Gastrocnemius medialis (tissue), 4 donors: Measurements from ENCODE around the gene ZNF423. TPM values are rescaled to one million over a fixed set of nuclear protein-coding genes. Genes with fewer than 3 reads are reported as not detected.

Experiments
- ATAC-seq, 2 donors: fragments of 150-250 bp; one replicate each; pipeline ENCODE4 v1.9.1; 2016
- DNase-seq, 2 donors: peaks; one replicate each; pipeline ENCODE4 v3.0.0-alpha.2; 2019
- H3K27ac ChIP-seq, 4 donors: fragments of 200-600 bp; sonication (generic); 1 replicate in 1 of 4; 2 replicates in 3 of 4; pipeline ENCODE4 v1.5.1; 2016 to 2018; ENCODE audit warnings: mild to moderate bottlenecking in 2 of 4, moderate library complexity in 1 of 4
- H3K27me3 ChIP-seq, 3 donors: fragments of 200-600 bp; sonication (generic) in 2 of 3; 1 replicate in 1 of 3; 2 replicates in 2 of 3; pipeline versions ENCODE4 v1.5.1 to v1.6.0; 2016 to 2019; ENCODE audit warnings: mild to moderate bottlenecking in 1 of 3, moderate library complexity in 1 of 3
- H3K36me3 ChIP-seq, 2 donors: fragments of 200-600 bp; sonication (generic) in 1 of 2; one replicate each; pipeline ENCODE4 v1.5.1; 2017 to 2018
- H3K4me1 ChIP-seq, 2 donors: fragments of 200-600 bp; sonication (generic) in 1 of 2; one replicate each; pipeline ENCODE4 v1.5.1; 2016 to 2017; ENCODE audit warnings: mild to moderate bottlenecking in 2 of 2
- H3K4me3 ChIP-seq, 4 donors: fragments of 200-600 bp; sonication (generic) in 3 of 4; 1 replicate in 1 of 4; 2 replicates in 3 of 4; pipeline ENCODE4 v1.5.1; 2016 to 2019; ENCODE audit warnings: mild to moderate bottlenecking in 2 of 4
- H3K9me3 ChIP-seq, 3 donors: fragments of 200-600 bp; sonication (generic) in 2 of 3; 1 replicate in 1 of 3; 2 replicates in 2 of 3; pipeline ENCODE4 v1.5.1; 2016 to 2019
- CTCF ChIP-seq, 5 experiments: fragments of 450-650 bp in 3 of 5; fragments of 200-600 bp in 2 of 5; sonication (generic) in 2 of 5; IDR thresholded peaks in 4 of 5; conservative IDR thresholded peaks in 1 of 5; 1 replicate in 4 of 5; 2 replicates in 1 of 5; pipeline ENCODE4 v1.5.1; 2016 to 2019; ENCODE audit warnings: antibody characterized with exemption in 5 of 5, mild to moderate bottlenecking in 3 of 5, moderate library complexity in 3 of 5
- POLR2A ChIP-seq, 2 donors: fragments of 450-650 bp; IDR thresholded peaks; one replicate each; pipeline ENCODE4 v1.6.1; 2017; ENCODE audit warnings: antibody characterized with exemption in 2 of 2, mild to moderate bottlenecking in 2 of 2, moderate library complexity in 2 of 2
- in situ Hi-C, 4 donors: fragments of 200-750 bp; cut with MboI; loops; one replicate each; pipeline versions ENCODE4 v1.15.0 to v1.8.0; 2017; ENCODE audit warnings: low sequenced_read_pairs in 4 of 4
- intact Hi-C: fragments of 100-400 bp; cut with DNase I; formaldehyde crosslinking; loops from one replicate; pipeline ENCODE4 v1.15.1; 2023; ENCODE audit warnings: low total_unique reads
- total RNA-seq, 4 donors: library from RNA; depleted of rRNA; stranded (reverse); fragments of >200 nt; gene quantifications; one replicate each; pipeline versions ENCODE4 v1.1.0 to v1.2.3, GENCODE V29; 2016

The ZNF423 gene
- total RNA-seq, 4 donors from 2014 or later, result 8.4 to 15.8 (median 12.5) TPM

GRCh38 chr16:49519741-49520140 lies 336.2 kb downstream of the ZNF423 start:
- no peaks in the 10 kb centered on the region for H3K9me3 ChIP-seq
- H3K4me1 ChIP-seq, result peaks cover 11 to 16% of the 10 kb centered on the region in 2 donors
- H3K27me3 ChIP-seq, result no peaks in the 10 kb centered on the region
- DNase-seq (no peak), ATAC-seq (no peak)
- H3K4me3 ChIP-seq, result no peak overlapping the region
- in situ Hi-C loops (no loop called here), intact Hi-C loops (no loop called here)
- H3K36me3 ChIP-seq, result peaks cover 0 to 4% of the 10 kb centered on the region in 2 donors
- no peak overlapping the region for H3K27ac ChIP-seq
- no peak for TF ChIP-seq POLR2A (IDR thresholded peaks at IDR 0.05)
- no peak for TF ChIP-seq CTCF (IDR thresholded peaks at IDR 0.05 in 4 of 5, conservative IDR thresholded peaks at IDR 0.05 in 1 of 5)

DNA sequence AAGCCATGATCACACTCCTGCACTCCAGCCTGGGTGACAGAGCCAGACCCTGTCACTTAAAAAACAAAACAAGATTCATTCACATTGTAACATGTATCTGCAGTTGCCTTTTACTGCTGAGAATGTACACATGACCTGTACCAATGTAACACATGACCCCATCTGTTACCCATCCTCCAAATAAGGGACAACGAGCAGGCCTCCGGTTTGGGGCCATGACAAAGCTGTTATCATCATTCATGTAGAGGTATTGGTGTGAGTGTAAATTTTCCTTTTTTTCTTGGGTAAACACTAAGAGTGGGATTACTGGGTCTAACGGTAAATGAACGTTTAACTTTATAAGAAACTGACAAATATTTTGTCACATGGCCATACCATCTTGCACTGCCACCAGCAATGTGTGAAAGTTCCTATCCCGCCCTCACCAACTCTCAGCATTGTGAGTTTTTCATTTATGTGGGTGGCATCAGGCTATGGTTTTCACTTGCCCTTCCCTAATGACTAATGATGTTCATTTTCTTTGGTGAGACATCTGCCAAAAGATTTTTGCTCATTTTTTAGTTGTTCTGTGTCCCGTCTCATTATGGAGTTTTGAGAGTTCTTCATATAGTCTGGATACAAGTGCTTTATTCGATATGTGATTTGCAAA lies 336.8 kb downstream of the ZNF423 start:
- TF ChIP-seq CTCF (IDR thresholded peaks at IDR 0.05 in 4 of 5, conservative IDR thresholded peaks at IDR 0.05 in 1 of 5), result no peak
- no peak for TF ChIP-seq POLR2A (IDR thresholded peaks at IDR 0.05)
- DNase-seq, result no peak
- ATAC-seq, result no peak
- Histone ChIP-seq H3K9me3 (no peaks in the 10 kb centered on the region), H3K36me3 (peaks cover 0 to 4% of the 10 kb centered on the region in 2 donors), H3K27ac (no peak overlapping the region), H3K27me3 (no peaks in the 10 kb centered on the region), H3K4me1 (peaks cover 11 to 16% of the 10 kb centered on the region in 2 donors), H3K4me3 (no peak overlapping the region)
- intact Hi-C loops, result no loop called here
- in situ Hi-C loops, result no loop called here

DNA sequence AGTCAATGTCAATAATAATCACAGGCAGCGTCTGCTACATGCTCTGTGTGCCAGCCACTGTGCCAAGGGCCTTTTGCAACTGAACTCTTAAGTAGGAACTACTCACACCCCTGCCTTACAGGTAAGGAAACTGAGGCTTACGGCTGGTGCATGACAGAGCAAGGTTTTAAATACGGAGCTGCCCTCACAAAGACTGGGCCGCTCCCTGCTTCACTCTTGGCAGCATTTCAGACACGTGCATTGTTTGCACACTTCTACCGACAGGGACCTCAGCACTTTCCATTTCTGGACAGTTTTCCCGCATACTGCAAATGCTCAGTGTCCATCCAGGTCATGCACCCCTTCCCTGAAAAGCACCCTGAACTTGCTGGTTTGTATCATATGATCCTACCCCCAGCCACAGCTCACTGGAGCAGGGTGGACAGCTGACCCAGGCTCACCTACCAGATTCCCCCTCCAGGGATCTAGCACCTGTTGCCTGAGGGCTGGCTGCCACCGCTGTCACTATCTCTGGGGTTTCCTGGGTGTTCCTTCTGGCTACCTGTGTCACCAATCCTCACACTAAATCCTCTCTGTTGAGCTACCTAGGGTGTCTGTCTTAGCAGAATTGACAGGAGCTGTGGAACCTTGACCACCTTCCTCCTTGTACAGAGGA lies 339.4 kb downstream of the ZNF423 start:
- Histone ChIP-seq H3K4me1 (peaks cover 11 to 17% of the 10 kb centered on the region in 2 donors), H3K9me3 (no peaks in the 10 kb centered on the region), H3K27me3 (no peaks in the 10 kb centered on the region), H3K27ac (peak overlapping the region in 2 of 4 donors; percentile 18 to 54), H3K36me3 (no peaks in the 10 kb centered on the region), H3K4me3 (no peak overlapping the region)
- TF ChIP-seq POLR2A (IDR thresholded peaks at IDR 0.05) (no peak), CTCF (IDR thresholded peaks at IDR 0.05 in 4 of 5, conservative IDR thresholded peaks at IDR 0.05 in 1 of 5) (no peak)
- peak in 1 of 2 donors; percentile 68 for DNase-seq
- in situ Hi-C loops, result no loop called here
- intact Hi-C loops, result no loop called here
- ATAC-seq, result peak; percentile 75 to 89

GRCh38 chr16:49515861-49516260 lies 340.1 kb downstream of the ZNF423 start:
- Histone ChIP-seq H3K36me3 (no peaks in the 10 kb centered on the region), H3K4me3 (no peak overlapping the region), H3K9me3 (no peaks in the 10 kb centered on the region), H3K4me1 (peaks cover 17 to 23% of the 10 kb centered on the region in 2 donors), H3K27ac (peak overlapping the region in 2 of 4 donors; percentile 18 to 54), H3K27me3 (no peaks in the 10 kb centered on the region)
- in situ Hi-C loops (no loop called here), intact Hi-C loops (no loop called here)
- TF ChIP-seq POLR2A (IDR thresholded peaks at IDR 0.05) (no peak), CTCF (IDR thresholded peaks at IDR 0.05 in 4 of 5, conservative IDR thresholded peaks at IDR 0.05 in 1 of 5) (no peak)
- ATAC-seq, result no peak
- DNase-seq, result no peak
